Bronchial epithelial cell (primary cell): ENCODE data around the gene RNF157. TPM values are rescaled to one million over a fixed set of nuclear protein-coding genes. Genes with fewer than 3 reads are reported as not detected.

Experiments
- DNase-seq: peaks from one replicate; pipeline ENCODE4 v3.0.0-alpha.2; 2010; ENCODE audit warnings: low read depth
- FAIRE-seq: peaks from 2 replicates; lab custom pipeline; 2011; peaks lifted over from hg19 to GRCh38; lab: Jason Lieb, UNC
- H3K27me3 ChIP-seq: 2 replicates; pipeline ENCODE4 v1.5.1; 2011; ENCODE audit warnings: low read length; ENCODE audit not compliant: control insufficient read depth, insufficient read depth
- H3K36me3 ChIP-seq: 2 replicates; pipeline ENCODE4 v1.5.1; 2011; ENCODE audit warnings: low read length; ENCODE audit not compliant: control insufficient read depth, insufficient read depth
- H3K4me3 ChIP-seq: 2 replicates; pipeline ENCODE4 v1.5.1; 2011; ENCODE audit warnings: mild to moderate bottlenecking, low read depth, low read length, control low read depth
- CTCF ChIP-seq: IDR thresholded peaks from 2 replicates; pipeline ENCODE4 v1.5.1; 2011; ENCODE audit warnings: mild to moderate bottlenecking, moderate library complexity, low read length, control low read depth, inconsistent platforms; ENCODE audit not compliant: insufficient read depth, severe bottlenecking
- total RNA-seq: library from RNA; depleted of rRNA; stranded (reverse); fragments of >200 nt; gene quantifications from 2 replicates; pipeline ENCODE4 v1.2.1, GENCODE V29; 2014

Gene RNF157
- total RNA-seq, 1 donor from 2014 or later: not detected

GRCh38 chr17:76141212-76142038 lies 98.9 kb downstream of the RNF157 start, which contains the start of gene FOXJ1:
TSS of gene FOXJ1 (minus strand) at chr17:76141245. CDS start at chr17:76140395, 850 bp downstream.
- TF ChIP-seq CTCF: no peak
- peak; percentile 76 for DNase-seq
- no peak for FAIRE-seq
- Histone ChIP-seq H3K36me3 (no peaks in the 10 kb centered on the region), H3K4me3 (peak within 1 kb of the TSS; percentile 35), H3K27me3 (peaks cover 26% of the 10 kb centered on the region)

GRCh38 chr17:76140661-76141211 lies 99.6 kb downstream of the RNF157 start:
- no peak for FAIRE-seq
- TF ChIP-seq CTCF: no peak
- Histone ChIP-seq H3K4me3 (no peak overlapping the region), H3K27me3 (peaks cover 26% of the 10 kb centered on the region), H3K36me3 (no peaks in the 10 kb centered on the region)
- DNase-seq: no peak

- no peak for FAIRE-seq
- no peak overlapping the region for H3K4me3 ChIP-seq
- DNase-seq: no peak
- TF ChIP-seq CTCF: no peak
- H3K27me3 ChIP-seq: peaks cover 26% of the 10 kb centered on the region
- H3K36me3 ChIP-seq: no peaks in the 10 kb centered on the region
Observed at GRCh38 chr17:76139801-76140660, 100.3 kb downstream of the RNF157 start.

- no peaks in the 10 kb centered on the region for H3K36me3 ChIP-seq
- no peak for FAIRE-seq
- no peak for DNase-seq
- no peak for TF ChIP-seq CTCF
- H3K27me3 ChIP-seq: peaks cover 26% of the 10 kb centered on the region
- H3K4me3 ChIP-seq: no peak overlapping the region
Observed at GRCh38 chr17:76138896-76139752, 101.2 kb downstream of the RNF157 start.

- FAIRE-seq: no peak
- DNase-seq: no peak
- Histone ChIP-seq H3K36me3 (no peaks in the 10 kb centered on the region), H3K4me3 (no peak overlapping the region), H3K27me3 (peaks cover 26% of the 10 kb centered on the region)
- TF ChIP-seq CTCF: no peak
Observed at GRCh38 chr17:76138234-76138895, 101.9 kb downstream of the RNF157 start.
